HG02798 (cell line): Measurements from ENCODE around the gene NSF.

Experiments used
- ATAC-seq: cut with Tn5 transposase; IDR thresholded peaks from one replicate; pipeline ENCODE4 v1.9.1; 2021; ENCODE audit warnings: mild to moderate bottlenecking; ENCODE audit not compliant: unreplicated experiment, poor library complexity

The NSF gene

GRCh38 chr17:46793541-46793940 is 203.1 kb downstream of the NSF start:
- ATAC-seq, result no peak

GRCh38 chr17:46794318-46794717 is 203.8 kb downstream of the NSF start:
- no peak for ATAC-seq

GRCh38 chr17:46795379-46795952 is 205.0 kb downstream of the NSF start:
- no peak for ATAC-seq

GRCh38 chr17:46796084-46796483 is 205.6 kb downstream of the NSF start:
- no peak for ATAC-seq

GRCh38 chr17:46796524-46796923 is 206.1 kb downstream of the NSF start:
- ATAC-seq, result no peak

GRCh38 chr17:46796956-46797530 is 206.6 kb downstream of the NSF start:
- ATAC-seq, result no peak

- no peak for ATAC-seq
Measured at GRCh38 chr17:46800573-46800972, 210.1 kb downstream of the NSF start.

- ATAC-seq, result no peak
Measured at GRCh38 chr17:46802800-46803199, 212.3 kb downstream of the NSF start.

GRCh38 chr17:46803544-46803943 is 213.1 kb downstream of the NSF start:
- no peak for ATAC-seq

- no peak for ATAC-seq
Measured at GRCh38 chr17:46805771-46806170, 215.3 kb downstream of the NSF start.
